ENCODE measurements around the gene PVALEF.
A peak's percentile ranks its signal among the peaks of the same experiment; 100 is the strongest.
"Not testable (repeated sequence)": the region's sequence is repeated elsewhere in the genome, so short reads cannot be mapped to it uniquely, and the experiment has no call there.

Gene PVALEF

DNA sequence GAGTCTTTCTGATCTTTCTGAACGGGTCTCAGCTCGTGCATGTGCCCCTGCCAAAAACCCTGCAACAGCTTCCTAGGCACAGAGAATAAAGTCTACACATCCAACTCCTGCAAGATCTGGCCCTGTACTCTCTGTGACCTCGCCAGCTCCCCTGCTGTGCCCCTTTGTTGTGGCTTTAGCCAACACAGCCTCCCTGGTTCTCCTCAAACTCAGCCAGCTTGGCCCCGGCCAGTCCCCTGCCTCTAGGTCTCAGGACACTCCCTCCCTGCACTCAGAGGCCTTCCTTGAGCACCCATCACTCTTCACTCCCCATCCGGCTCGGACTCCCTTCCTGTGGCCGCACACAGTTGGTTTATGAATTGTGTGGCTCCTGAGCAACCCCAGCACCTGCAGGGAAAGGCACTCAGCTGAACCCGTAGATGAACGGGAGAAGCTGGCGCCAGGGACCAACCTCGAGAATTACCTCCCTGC, 56.1 kb downstream of the PVALEF start:
- Mint-ChIP-seq H3K9me3 (no peaks in the 10 kb centered on the region), H3K4me3 (peak overlapping the region; percentile 64), H3K27me3 (ENCODE audit: low read depth) (peaks cover 4% of the 10 kb centered on the region), H3K27ac (no peak overlapping the region), H3K4me1 (ENCODE audit: low read depth) (peaks cover 13% of the 10 kb centered on the region), H3K36me3 (ENCODE audit: low read depth) (no peaks in the 10 kb centered on the region)
- no peak for DNase-seq (ENCODE audit: low spot score)

- H3K27ac Mint-ChIP-seq, result no peak overlapping the region
- H3K4me1 Mint-ChIP-seq (ENCODE audit: low read depth), result peaks cover 13% of the 10 kb centered on the region
- peaks cover 4% of the 10 kb centered on the region for H3K27me3 Mint-ChIP-seq (ENCODE audit: low read depth)
- no peak for DNase-seq (ENCODE audit: low spot score)
- H3K9me3 Mint-ChIP-seq, result no peaks in the 10 kb centered on the region
- H3K36me3 Mint-ChIP-seq (ENCODE audit: low read depth), result no peaks in the 10 kb centered on the region
- peak overlapping the region; percentile 64 for H3K4me3 Mint-ChIP-seq
Measured at GRCh38 chr17:81221842-81222619, 56.7 kb downstream of the PVALEF start.

- DNase-seq (ENCODE audit: low spot score), result no peak
- H3K27ac Mint-ChIP-seq, result peak overlapping the region; percentile 62
- peaks cover 15% of the 10 kb centered on the region for H3K4me1 Mint-ChIP-seq (ENCODE audit: low read depth)
- H3K36me3 Mint-ChIP-seq (ENCODE audit: low read depth), result peaks cover 2% of the 10 kb centered on the region
- peaks cover 4% of the 10 kb centered on the region for H3K27me3 Mint-ChIP-seq (ENCODE audit: low read depth)
- no peaks in the 10 kb centered on the region for H3K9me3 Mint-ChIP-seq
- peak overlapping the region; percentile 65 for H3K4me3 Mint-ChIP-seq
Measured at GRCh38 chr17:81222620-81222905, 57.3 kb downstream of the PVALEF start.

- Mint-ChIP-seq H3K4me3 (peak within 1 kb of the TSS; percentile 79), H3K27ac (peak within 1 kb of the TSS; percentile 71), H3K36me3 (ENCODE audit: low read depth) (peaks cover 4% of the 10 kb centered on the region), H3K4me1 (ENCODE audit: low read depth) (peaks cover 19% of the 10 kb centered on the region), H3K9me3 (no peaks in the 10 kb centered on the region), H3K27me3 (ENCODE audit: low read depth) (peaks cover 4% of the 10 kb centered on the region)
- peak; percentile 98 for DNase-seq (ENCODE audit: low spot score)
Measured at GRCh38 chr17:81222906-81223761, 57.8 kb downstream of the PVALEF start, which contains the start of gene CEP131. Gene CEP131 (minus strand): TSS chr17:81222965. CDS start chr17:81220056, 2,909 bp downstream.

- no peak for DNase-seq (ENCODE audit: low spot score)
- Mint-ChIP-seq H3K27ac (peak overlapping the region; percentile 71), H3K27me3 (ENCODE audit: low read depth) (peaks cover 4% of the 10 kb centered on the region), H3K4me3 (peak overlapping the region; percentile 79), H3K36me3 (ENCODE audit: low read depth) (peaks cover 8% of the 10 kb centered on the region), H3K9me3 (no peaks in the 10 kb centered on the region), H3K4me1 (ENCODE audit: low read depth) (peaks cover 19% of the 10 kb centered on the region)
Measured at GRCh38 chr17:81223762-81224130, 58.4 kb downstream of the PVALEF start.

- H3K27me3 Mint-ChIP-seq (ENCODE audit: low read depth); H3K4me3 Mint-ChIP-seq: not testable (repeated sequence)
Measured at GRCh38 chr17:81227630-81228029, 62.3 kb downstream of the PVALEF start.

DNA sequence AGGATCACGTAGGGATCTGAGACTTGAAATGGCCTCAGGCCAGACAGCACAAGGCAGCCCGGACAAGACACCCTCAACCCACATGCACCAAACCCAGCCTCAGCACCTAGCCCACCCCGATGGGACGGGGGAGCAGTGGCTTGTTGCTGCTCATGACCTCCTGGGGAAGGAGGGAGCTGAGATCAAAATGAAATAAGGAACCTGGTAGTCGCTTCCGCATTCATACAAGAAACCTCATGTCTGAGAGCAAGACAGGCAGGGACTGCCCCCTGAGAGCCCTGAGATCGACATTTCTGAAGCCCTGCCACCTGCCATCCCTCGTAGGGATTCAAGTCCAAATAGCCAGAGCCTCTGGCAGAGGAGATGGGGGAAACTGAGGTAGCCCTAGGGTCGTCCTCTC, 63.1 kb downstream of the PVALEF start:
- DNase-seq (ENCODE audit: low spot score), result no peak
- no peaks in the 10 kb centered on the region for H3K9me3 Mint-ChIP-seq
- no peak overlapping the region for H3K4me3 Mint-ChIP-seq
- peaks cover 4% of the 10 kb centered on the region for H3K27me3 Mint-ChIP-seq (ENCODE audit: low read depth)
- peaks cover 22% of the 10 kb centered on the region for H3K36me3 Mint-ChIP-seq (ENCODE audit: low read depth)
- no peak overlapping the region for H3K27ac Mint-ChIP-seq
- peaks cover 10% of the 10 kb centered on the region for H3K4me1 Mint-ChIP-seq (ENCODE audit: low read depth)

More at GRCh38 chr17:81227630-81228029, 62.3 kb downstream of the PVALEF start:
- not testable (repeated sequence) for DNase-seq (ENCODE audit: low spot score); H3K9me3 Mint-ChIP-seq
- Mint-ChIP-seq H3K36me3 (ENCODE audit: low read depth) (peaks cover 22% of the 10 kb centered on the region), H3K27ac (peak overlapping the region; percentile 22), H3K4me1 (ENCODE audit: low read depth) (peaks cover 12% of the 10 kb centered on the region)

GRCh38 chr17:81228834-81229665, 63.7 kb downstream of the PVALEF start:
- H3K4me3 Mint-ChIP-seq, result no peak overlapping the region
- H3K36me3 Mint-ChIP-seq (ENCODE audit: low read depth), result peaks cover 22% of the 10 kb centered on the region
- DNase-seq (ENCODE audit: low spot score), result no peak
- H3K9me3 Mint-ChIP-seq, result no peaks in the 10 kb centered on the region
- no peak overlapping the region for H3K27ac Mint-ChIP-seq
- H3K4me1 Mint-ChIP-seq (ENCODE audit: low read depth), result peaks cover 6% of the 10 kb centered on the region
- H3K27me3 Mint-ChIP-seq (ENCODE audit: low read depth), result peaks cover 2% of the 10 kb centered on the region

- Mint-ChIP-seq H3K9me3 (no peaks in the 10 kb centered on the region), H3K27me3 (ENCODE audit: low read depth) (peaks cover 2% of the 10 kb centered on the region), H3K4me1 (ENCODE audit: low read depth) (peaks cover 6% of the 10 kb centered on the region), H3K4me3 (no peak overlapping the region), H3K36me3 (ENCODE audit: low read depth) (peaks cover 22% of the 10 kb centered on the region), H3K27ac (no peak overlapping the region)
- DNase-seq (ENCODE audit: low spot score), result no peak
Measured at GRCh38 chr17:81229666-81229920, 64.3 kb downstream of the PVALEF start.

- no peak for DNase-seq (ENCODE audit: low spot score)
- peaks cover 24% of the 10 kb centered on the region for H3K36me3 Mint-ChIP-seq (ENCODE audit: low read depth)
- H3K27ac Mint-ChIP-seq, result no peak overlapping the region
- peaks cover 2% of the 10 kb centered on the region for H3K27me3 Mint-ChIP-seq (ENCODE audit: low read depth)
- H3K9me3 Mint-ChIP-seq, result no peaks in the 10 kb centered on the region
- H3K4me3 Mint-ChIP-seq, result no peak overlapping the region
- peaks cover 6% of the 10 kb centered on the region for H3K4me1 Mint-ChIP-seq (ENCODE audit: low read depth)
Measured at GRCh38 chr17:81230043-81230820, 64.9 kb downstream of the PVALEF start.

DNA sequence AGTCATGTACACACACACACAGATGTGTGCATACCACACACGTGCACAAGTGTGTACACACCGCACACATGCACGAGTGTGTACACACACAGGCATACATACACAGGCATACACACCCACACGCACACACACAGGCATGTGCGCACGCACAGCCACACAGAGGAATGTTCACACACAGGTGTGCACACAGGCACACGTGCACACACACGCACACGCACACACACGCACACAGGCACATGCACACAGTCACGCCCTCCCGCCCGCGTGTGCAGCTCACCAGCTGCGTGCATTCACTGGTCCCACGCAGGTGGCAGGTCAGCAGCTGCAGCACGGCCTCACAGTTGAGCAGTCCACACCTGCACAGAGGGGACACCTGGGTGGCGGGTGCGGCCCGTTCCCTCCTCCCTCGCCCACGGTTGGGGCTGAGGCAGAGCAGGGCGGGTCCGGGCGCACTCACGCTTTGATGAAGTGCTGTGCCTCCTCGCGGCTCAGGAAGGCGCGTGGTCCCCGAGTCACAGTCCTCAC, 65.9 kb downstream of the PVALEF start:
- Mint-ChIP-seq H3K4me3 (no peak overlapping the region), H3K36me3 (ENCODE audit: low read depth) (peaks cover 24% of the 10 kb centered on the region), H3K4me1 (ENCODE audit: low read depth) (peaks cover 6% of the 10 kb centered on the region), H3K27ac (no peak overlapping the region), H3K27me3 (ENCODE audit: low read depth) (no peaks in the 10 kb centered on the region), H3K9me3 (no peaks in the 10 kb centered on the region)
- no peak for DNase-seq (ENCODE audit: low spot score)

DNA sequence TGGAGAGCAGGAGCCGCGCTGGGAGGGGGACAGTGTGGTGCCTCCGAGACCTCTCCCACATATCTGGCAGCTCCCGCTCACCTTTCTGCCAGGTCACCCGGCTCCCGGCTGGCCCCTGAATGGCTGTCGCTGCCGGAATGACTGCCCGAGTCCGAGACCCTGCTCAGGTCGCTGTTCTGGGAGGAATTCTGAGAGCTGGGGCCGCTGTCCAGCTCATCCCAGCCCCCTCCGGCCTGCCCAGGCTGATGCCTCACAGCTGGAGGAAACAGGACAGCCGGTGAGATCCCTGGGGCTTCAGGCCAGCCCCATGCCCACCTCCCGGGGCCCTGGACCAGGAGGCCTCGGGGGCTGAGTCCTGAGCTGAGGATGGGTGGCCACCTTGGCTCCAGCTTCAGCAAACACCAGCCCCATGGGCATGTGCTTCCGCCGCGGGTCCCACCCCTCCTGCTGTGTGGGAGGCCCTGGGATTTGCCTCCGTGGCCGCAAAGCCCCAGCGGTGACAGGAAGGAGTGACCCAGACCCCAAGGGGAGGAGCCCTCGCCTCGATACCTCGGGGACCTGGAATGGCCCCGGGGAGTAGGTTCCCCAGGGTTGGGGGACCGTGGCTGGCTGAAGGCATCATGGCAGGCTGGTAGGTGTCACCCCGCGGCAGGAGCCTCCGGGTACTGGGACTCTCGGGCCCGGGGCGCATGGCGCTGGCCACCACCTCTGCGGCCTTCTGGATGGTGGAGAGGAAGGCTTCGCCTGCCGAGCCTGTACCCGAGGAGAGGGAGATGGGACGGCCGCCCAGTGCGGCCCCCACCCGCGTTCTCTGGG, 66.7 kb downstream of the PVALEF start:
- Mint-ChIP-seq H3K36me3 (ENCODE audit: low read depth) (peaks cover 24% of the 10 kb centered on the region), H3K4me3 (no peak overlapping the region), H3K27me3 (ENCODE audit: low read depth) (no peaks in the 10 kb centered on the region), H3K27ac (no peak overlapping the region), H3K4me1 (ENCODE audit: low read depth) (peaks cover 6% of the 10 kb centered on the region), H3K9me3 (no peaks in the 10 kb centered on the region)
- no peak for DNase-seq (ENCODE audit: low spot score)

Measured in T-helper 2 cell treated with Interferon-gamma antibody and Interleukin-4, amounts not matched to agents 5 μg/mL and 100 μg/mL, for 36 hours (primary cell).